ENCODE results near the gene BLOC1S6. TPM values are rescaled to one million over a fixed set of nuclear protein-coding genes. Genes with fewer than 3 reads are reported as not detected.

BLOC1S6 gene
- total and polyA plus RNA-seq, 2 of the 13 experiments (the other 11 are each of a cell fraction or from before 2014, with no cell fraction given), result 11.8 to 44.3 TPM

- TF ChIP-seq TEF (CRISPR knock-in tag; IDR thresholded peaks at IDR 0.05), result no peak
- no peak for TF ChIP-seq TSC22D2 (CRISPR knock-in tag; IDR thresholded peaks at IDR 0.05; ENCODE audit: borderline replicate concordance)
- no peak for TF ChIP-seq ZNF432 (CRISPR knock-in tag; IDR thresholded peaks at IDR 0.05; ENCODE audit: borderline replicate concordance)
- TF ChIP-seq ZMAT5 (CRISPR knock-in tag; IDR thresholded peaks at IDR 0.05; ENCODE audit: borderline replicate concordance, low read depth), result no peak
- no peak for TF ChIP-seq ZNF614 (CRISPR knock-in tag; IDR thresholded peaks at IDR 0.05; ENCODE audit: borderline replicate concordance)
- no peak for TF ChIP-seq ZBTB2 (CRISPR knock-in tag; IDR thresholded peaks at IDR 0.05; ENCODE audit: low read depth)
- TF ChIP-seq ZNF382 (CRISPR knock-in tag; IDR thresholded peaks at IDR 0.05; ENCODE audit: borderline replicate concordance), result no peak
- TF ChIP-seq SIX1 (CRISPR knock-in tag; IDR thresholded peaks at IDR 0.05; ENCODE audit: borderline replicate concordance), result no peak
- TF ChIP-seq SNAI1 (CRISPR knock-in tag; IDR thresholded peaks at IDR 0.05; ENCODE audit: borderline replicate concordance), result peak; percentile 95
- no peak for TF ChIP-seq SMARCC2 (IDR thresholded peaks at IDR 0.05)
- TF ChIP-seq ZNF512B (CRISPR knock-in tag; IDR thresholded peaks at IDR 0.05; ENCODE audit: borderline replicate concordance), result no peak
- peak; percentile 32; the same call in 1 of the 2 replicates for TF ChIP-seq NFYB (CRISPR knock-in tag; IDR thresholded peaks at IDR 0.05)
- no peak for TF ChIP-seq ZNF569 (CRISPR knock-in tag; IDR thresholded peaks at IDR 0.05; ENCODE audit: borderline replicate concordance)
- TF ChIP-seq IKZF5 (CRISPR knock-in tag; IDR thresholded peaks at IDR 0.05), result peak; percentile 95; the same call in 1 of the 2 replicates
- no peak for TF ChIP-seq ZFP90 (CRISPR knock-in tag; IDR thresholded peaks at IDR 0.05; ENCODE audit: borderline replicate concordance)
- no peak for TF ChIP-seq IRX3 (CRISPR knock-in tag; IDR thresholded peaks at IDR 0.05; ENCODE audit: borderline replicate concordance, low read depth)
- no peak for TF ChIP-seq ZBTB44 (CRISPR knock-in tag; IDR thresholded peaks at IDR 0.05)
- TF ChIP-seq MAX (IDR thresholded peaks at IDR 0.05), result peak; percentile 68; the same call in 1 of the 2 replicates
- TF ChIP-seq ZNF761 (CRISPR knock-in tag; conservative IDR thresholded peaks at IDR 0.05), result 0 out of 2 replicates have a peak, but pooled peaks have one; percentile 22
- peak; percentile 71 for TF ChIP-seq KDM2A (CRISPR knock-in tag; IDR thresholded peaks at IDR 0.05; ENCODE audit: borderline replicate concordance, low read depth)
Observed at GRCh38 chr15:45634432-45635190, 47.4 kb downstream of the BLOC1S6 start, which contains the start of gene SQOR (continued).

Measured in HepG2 (cell line).